Activated CD4-positive, alpha-beta T cell treated with anti-CD3 and anti-CD28 coated beads for 4 hours (primary cell): ENCODE results near the gene DCTN1.
A peak's percentile ranks its signal among the peaks of the same experiment; 100 is the strongest.

Experiments
- DNase-seq, 2 donors: peaks; one replicate each; pipeline ENCODE4 v3.0.0-alpha.2; 2020

DCTN1 gene

GRCh38 chr2:74413001-74413698, 33.0 kb upstream of the DCTN1 start:
- DNase-seq = no peak

DNA sequence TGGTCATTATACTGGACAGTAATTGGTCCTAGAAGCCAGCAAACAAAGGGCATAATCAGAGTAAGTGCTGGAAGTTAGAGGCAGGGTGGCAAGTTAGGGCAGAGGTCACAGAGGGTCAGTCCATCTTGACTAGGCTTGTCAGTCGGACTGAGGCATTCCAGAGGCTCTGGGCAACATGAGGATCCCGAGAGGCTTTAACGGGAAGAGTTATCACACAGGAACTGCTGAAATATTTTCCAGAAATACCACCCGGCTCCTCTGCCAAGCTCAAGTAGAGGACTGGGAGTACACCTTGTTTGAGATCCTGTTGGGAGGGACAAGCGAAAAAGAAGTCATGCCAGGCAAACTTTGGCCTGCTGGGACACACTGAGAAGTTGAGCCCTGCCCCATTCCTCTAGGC, 27.6 kb upstream of the DCTN1 start:
- no peak for DNase-seq

- no peak for DNase-seq
Observed at GRCh38 chr2:74406035-74406434, 25.9 kb upstream of the DCTN1 start.

- DNase-seq = no peak
Observed at GRCh38 chr2:74401891-74402290, 21.8 kb upstream of the DCTN1 start.

DNA sequence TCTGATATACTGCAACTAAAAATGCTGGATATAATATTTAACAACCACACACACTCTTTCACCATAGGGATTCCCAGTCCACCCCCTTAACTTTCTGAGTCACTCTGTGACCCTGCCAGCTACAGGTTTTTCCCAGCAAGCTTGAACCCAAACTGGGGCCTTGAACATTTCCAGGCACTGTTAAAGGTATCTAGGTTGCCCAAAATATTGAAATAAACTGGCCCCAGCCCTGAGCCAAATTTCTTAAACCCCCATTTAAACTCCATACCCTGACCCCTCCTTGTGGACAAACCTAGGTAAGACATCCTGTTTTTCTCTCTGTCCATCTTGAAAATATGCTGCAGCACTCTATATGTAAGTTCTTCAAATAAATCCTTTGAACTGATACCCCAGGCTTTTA, 19.7 kb upstream of the DCTN1 start:
- no peak for DNase-seq

- no peak for DNase-seq
Observed at GRCh38 chr2:74396149-74396548, 16.0 kb upstream of the DCTN1 start.

- DNase-seq = no peak
Observed at GRCh38 chr2:74393525-74393924, 13.4 kb upstream of the DCTN1 start.

GRCh38 chr2:74392449-74392743, 12.3 kb upstream of the DCTN1 start:
- no peak for DNase-seq

DNA sequence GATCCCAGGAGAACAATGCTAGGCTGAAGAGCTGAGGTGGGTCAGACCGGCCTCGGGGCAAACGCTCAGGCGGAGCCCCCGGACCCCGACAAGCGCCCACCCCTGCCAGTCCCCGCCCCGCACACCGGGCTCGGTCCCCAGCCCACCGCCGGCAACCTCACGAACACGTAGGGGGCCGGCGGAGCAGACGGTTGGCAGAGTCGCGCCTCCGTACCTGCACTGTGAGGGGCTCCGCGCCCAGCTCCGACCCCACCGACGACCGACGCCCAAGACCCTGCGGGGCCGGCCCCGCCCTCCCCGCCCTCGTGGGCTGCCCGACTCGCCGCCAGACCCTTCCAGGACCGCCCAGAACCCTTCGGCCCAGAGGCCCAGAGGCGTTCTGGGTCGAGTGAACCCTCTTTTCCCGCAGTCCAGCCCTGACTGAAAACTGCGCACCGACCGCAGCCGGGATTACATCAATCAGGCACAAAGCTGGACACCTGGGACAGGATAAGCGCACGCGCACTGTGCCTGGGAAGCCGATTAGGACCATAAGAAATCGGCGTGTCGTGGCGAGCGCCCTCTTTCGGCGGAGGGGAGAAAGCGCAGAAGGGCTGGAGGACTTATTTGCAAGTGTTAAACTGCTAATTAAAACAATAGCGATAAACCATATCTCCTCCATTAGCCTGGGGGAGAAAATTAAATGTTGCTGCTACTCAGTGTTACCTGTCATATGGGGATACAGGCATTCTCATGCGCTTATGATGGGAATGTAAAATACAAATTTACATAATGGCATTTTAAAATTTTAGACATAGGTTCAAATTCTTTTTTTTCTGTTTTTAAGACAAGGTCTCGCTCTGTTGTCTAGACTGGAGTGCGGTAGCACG, 11.7 kb upstream of the DCTN1 start:
- DNase-seq = peak; percentile 93 to 97

GRCh38 chr2:74391209-74391579, 11.1 kb upstream of the DCTN1 start:
- DNase-seq = no peak

DNA sequence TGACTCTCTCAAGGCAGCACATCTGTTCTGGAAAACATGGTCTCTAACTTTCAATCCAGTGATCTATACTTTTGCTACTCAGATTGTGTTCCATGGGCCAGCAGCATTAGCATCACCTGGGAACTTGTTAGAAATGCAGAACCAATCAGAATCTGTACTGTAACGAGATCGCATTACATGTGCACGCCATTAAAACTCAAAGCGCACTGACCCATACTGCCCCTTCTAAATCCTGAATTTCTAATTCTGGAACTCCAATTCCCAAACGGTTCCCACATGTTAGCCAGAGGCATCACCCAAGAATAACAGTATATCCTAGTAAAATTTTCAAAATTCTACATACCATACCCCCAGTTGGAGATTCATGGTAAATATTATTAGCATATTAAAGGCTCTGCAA, 10.5 kb upstream of the DCTN1 start:
- DNase-seq = no peak

DNA sequence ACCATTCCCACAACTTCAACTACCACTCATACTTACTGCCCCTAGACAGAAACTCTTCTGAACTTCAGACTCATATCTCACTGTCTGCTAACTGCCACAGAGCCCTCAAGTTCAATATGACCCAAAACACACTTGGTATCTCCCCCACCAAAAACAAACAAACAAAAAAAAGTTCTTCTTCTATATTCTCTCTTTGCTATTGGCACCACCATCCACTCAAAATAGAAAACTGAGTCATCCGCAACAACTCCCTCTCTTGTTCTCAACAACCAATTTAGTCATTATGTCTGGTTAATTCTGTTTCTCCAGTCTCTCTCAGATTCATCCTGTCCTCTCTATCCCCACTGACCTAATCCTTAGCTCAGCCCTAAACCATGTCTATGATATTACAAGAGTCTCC, 7.2 kb upstream of the DCTN1 start:
- no peak for DNase-seq

GRCh38 chr2:74385396-74385795, 5.3 kb upstream of the DCTN1 start:
- no peak for DNase-seq

DNA sequence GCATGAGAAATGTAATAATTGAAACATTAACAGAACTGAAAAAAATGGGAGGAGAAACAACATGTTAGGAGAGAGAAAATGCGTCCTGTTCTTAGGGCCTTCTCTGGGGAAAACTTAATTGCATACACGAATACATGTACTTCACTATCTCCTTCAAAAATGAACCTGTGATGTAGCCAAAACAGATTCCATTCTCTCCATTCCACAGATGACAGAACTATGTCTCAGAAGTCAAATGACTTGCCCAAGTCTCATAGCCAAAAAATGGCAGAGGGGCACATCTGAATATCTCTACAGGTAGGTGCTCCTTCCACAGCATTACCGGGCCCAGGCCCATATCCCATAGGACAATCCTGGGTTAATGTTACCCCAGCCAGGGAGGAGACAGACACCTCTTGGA, 3.9 kb upstream of the DCTN1 start:
- DNase-seq = no peak

- no peak for DNase-seq
Observed at GRCh38 chr2:74383254-74383653, 3.1 kb upstream of the DCTN1 start.

DNA sequence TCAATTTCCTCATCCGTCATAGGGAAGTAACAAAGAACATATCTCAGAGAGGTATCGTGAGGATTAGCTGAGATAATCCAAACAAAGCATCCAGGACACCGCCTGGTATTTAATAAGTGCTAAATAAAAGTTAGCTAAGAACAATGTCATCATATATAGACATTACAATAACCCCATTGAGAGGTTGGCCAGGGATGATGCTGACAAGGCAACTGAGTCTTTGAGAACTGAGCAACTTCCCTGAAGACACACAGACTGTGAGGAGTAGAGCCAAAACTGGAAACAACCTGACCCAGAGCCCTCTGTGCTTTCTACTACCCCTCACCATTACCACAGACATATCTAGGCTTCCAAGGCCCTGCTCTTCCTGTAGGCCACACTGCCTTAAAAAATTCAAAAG, 1.6 kb upstream of the DCTN1 start:
- no peak for DNase-seq

GRCh38 chr2:74378007-74378406, 2.1 kb downstream of the DCTN1 start:
- no peak for DNase-seq

DNA sequence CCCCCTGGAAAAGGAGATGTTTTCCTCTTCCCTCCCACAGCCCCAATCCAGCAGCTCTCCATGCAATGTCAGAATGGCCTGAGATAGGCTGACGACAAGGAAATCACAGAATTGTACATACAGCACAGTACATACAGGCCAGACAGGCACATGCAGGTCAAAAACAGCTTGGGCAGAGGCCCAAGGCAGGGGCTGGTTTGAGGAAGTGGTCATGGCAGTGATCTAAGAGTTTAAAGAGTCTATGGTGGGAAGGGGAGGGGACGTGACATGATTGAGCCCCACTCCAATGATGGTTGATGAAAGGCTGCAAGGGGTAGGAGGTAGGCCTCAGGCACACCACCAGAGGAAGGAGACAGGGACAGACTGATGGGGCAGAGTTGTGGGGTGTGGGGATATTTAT, 4.3 kb downstream of the DCTN1 start:
- no peak for DNase-seq

DNA sequence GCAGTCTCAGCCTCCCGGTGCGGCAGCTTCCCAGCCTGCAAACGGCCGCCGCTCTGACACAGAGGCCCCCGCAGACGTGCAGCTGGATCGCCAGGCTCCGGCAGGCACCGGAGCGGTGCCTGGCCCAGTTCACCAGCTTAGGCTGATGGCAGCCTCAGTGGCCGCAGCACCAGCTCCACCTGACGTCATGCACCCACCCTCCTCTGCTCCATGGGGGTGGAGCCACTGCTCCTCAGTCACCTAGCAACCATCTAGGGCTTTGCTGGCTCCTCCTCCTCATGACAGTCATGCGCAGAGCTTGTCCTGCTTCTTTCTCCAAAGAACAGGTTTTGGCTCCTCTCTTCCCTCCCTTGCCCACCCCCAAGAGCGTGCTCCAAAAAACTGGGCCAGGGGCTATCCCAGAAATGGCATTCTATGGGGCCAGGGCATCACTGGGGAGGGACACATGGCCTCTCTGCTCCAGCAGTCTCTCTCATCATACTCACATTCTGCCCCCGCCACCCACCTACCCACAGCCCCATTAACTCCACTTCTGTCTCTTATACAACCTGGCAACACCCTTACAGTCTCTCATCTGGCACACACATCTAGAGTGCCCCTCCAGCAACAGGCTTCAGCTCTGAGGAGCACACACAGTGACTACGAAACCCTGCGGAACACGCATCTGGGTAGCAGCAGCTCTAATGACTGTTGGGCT, 5.5 kb downstream of the DCTN1 start:
- DNase-seq = no peak

GRCh38 chr2:74373985-74374384, 6.1 kb downstream of the DCTN1 start:
- DNase-seq = no peak

- no peak for DNase-seq
Observed at GRCh38 chr2:74373221-74373676, 6.9 kb downstream of the DCTN1 start.

DNA sequence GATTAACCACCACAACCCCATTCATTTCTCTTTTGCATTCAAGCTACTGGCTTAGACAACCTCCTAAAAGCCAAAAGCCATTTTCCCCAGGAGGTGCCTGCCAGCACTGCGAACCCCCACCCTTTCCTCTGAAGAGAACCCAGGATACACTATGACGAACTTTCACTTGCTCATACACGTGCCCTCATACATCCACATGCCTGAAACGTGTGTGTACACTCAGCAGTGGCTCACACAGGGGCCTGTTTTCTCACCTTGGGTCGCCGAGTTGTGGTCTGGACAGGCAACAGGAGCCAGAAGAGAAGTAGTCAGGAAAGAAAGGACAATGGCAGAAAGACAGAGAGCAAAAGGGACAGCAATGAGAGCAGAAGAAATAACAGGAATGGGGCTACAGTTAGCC, 7.4 kb downstream of the DCTN1 start:
- DNase-seq = no peak

GRCh38 chr2:74371421-74371820, 8.7 kb downstream of the DCTN1 start:
- no peak for DNase-seq

DNA sequence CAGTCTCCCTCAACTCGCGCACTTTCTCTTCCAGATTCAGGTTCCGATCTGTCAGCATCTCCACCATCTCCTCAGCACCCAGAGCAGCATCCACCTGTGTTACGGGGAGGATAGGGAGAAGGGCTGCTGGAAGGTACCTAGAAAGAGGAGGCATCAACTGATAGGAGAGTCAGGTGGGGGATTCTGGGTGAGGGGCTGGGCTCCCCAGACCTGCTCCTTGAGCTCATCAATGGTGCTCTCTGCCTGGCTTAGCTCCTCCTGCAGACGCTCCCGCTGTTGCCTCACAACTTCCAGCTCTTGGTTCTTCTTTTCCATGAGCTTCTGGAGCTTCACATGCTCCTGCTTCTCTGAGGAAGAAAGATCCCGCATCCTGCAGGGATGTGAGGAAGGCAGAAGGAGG, 10.1 kb downstream of the DCTN1 start:
- DNase-seq = no peak
